Measurements from ENCODE around the gene HOXD3. TPM values are rescaled to one million over a fixed set of nuclear protein-coding genes. Genes with fewer than 3 reads are reported as not detected.
A peak's percentile ranks its signal among the peaks of the same experiment; 100 is the strongest.

Gene HOXD3
- polyA plus RNA-seq, 3 donors = not detected

GRCh38 chr2:176171351-176172006 is 14.4 kb downstream of the HOXD3 start:
- Mint-ChIP-seq H3K4me3 (peak overlapping the region in 1 of 2 donors; percentile 80), H3K9me3 (peaks cover 0 to 32% (median 14%) of the 10 kb centered on the region in 7 donors)
- WGBS (ENCODE audit: insufficient coverage) = 7% methylated on average over 44 of the region's 51 CpGs

GRCh38 chr2:176172007-176172894 is 15.1 kb downstream of the HOXD3 start:
- intact Hi-C loops (cut with micrococcal nuclease) = no loop called here
- Mint-ChIP-seq H3K36me3 (no peaks in the 10 kb centered on the region), H3K27me3 (ENCODE audit: low read depth in 3 of 3) (peaks cover 92 to 100% (median 100%) of the 10 kb centered on the region in 3 donors), H3K9me3 (peaks cover 0 to 34% (median 15%) of the 10 kb centered on the region in 7 donors), H3K4me3 (peak overlapping the region in 1 of 2 donors; percentile 80), H3K4me1 (peaks cover 3% of the 10 kb centered on the region), H3K27ac (no peak overlapping the region)
- TF ChIP-seq, protein P1, sequence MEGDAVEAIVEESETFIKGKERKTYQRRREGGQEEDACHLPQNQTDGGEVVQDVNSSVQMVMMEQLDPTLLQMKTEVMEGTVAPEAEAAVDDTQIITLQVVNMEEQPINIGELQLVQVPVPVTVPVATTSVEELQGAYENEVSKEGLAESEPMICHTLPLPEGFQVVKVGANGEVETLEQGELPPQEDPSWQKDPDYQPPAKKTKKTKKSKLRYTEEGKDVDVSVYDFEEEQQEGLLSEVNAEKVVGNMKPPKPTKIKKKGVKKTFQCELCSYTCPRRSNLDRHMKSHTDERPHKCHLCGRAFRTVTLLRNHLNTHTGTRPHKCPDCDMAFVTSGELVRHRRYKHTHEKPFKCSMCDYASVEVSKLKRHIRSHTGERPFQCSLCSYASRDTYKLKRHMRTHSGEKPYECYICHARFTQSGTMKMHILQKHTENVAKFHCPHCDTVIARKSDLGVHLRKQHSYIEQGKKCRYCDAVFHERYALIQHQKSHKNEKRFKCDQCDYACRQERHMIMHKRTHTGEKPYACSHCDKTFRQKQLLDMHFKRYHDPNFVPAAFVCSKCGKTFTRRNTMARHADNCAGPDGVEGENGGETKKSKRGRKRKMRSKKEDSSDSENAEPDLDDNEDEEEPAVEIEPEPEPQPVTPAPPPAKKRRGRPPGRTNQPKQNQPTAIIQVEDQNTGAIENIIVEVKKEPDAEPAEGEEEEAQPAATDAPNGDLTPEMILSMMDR (IDR thresholded peaks at IDR 0.05) = no peak
- no peaks in the 10 kb centered on the region for H3K4me1 ChIP-seq (ENCODE audit: control insufficient read depth in 1 of 2, insufficient read depth in 2 of 2, low read length in 2 of 2)
- no peak for DNase-seq
- WGBS (ENCODE audit: insufficient coverage) = 9% methylated on average over 39 of the region's 60 CpGs
- H3K9me3 ChIP-seq (replicated peaks in 1 of 2; ENCODE audit: control insufficient read depth in 1 of 2, insufficient read depth in 1 of 2, low read length in 2 of 2) = peaks cover 0 to 34% of the 10 kb centered on the region in 2 donors
- no peak overlapping the region for H2AFZ ChIP-seq (ENCODE audit: insufficient read depth, low read depth, low read length, poor library complexity, severe bottlenecking)
- no peak overlapping the region for H3K27ac ChIP-seq (ENCODE audit: low read depth in 1 of 2, low read length in 2 of 2)
- no peaks in the 10 kb centered on the region for H3K79me2 ChIP-seq (ENCODE audit: insufficient read depth, low read length)
- no peaks in the 10 kb centered on the region for H4K20me1 ChIP-seq (ENCODE audit: insufficient read depth, low read length)
- H3K4me2 ChIP-seq (replicated peaks; ENCODE audit: extremely low read depth, low read length, poor library complexity, severe bottlenecking) = no peak overlapping the region
- peaks cover 87 to 100% of the 10 kb centered on the region in 2 donors for H3K27me3 ChIP-seq (ENCODE audit: control insufficient read depth in 2 of 2, insufficient read depth in 2 of 2, low read length in 2 of 2)
- H3K4me3 ChIP-seq (replicated peaks in 1 of 3; ENCODE audit: low read depth in 2 of 3, low read length in 3 of 3) = no peak overlapping the region
- no peaks in the 10 kb centered on the region for H3K36me3 ChIP-seq (replicated peaks in 1 of 2; ENCODE audit: control insufficient read depth in 1 of 2, insufficient read depth in 2 of 2, low read length in 2 of 2)
- H3K9ac ChIP-seq (ENCODE audit: insufficient read depth, low read length, poor library complexity, severe bottlenecking) = no peak overlapping the region

More at GRCh38 chr2:176171351-176172006, 14.4 kb downstream of the HOXD3 start:
- no peaks in the 10 kb centered on the region for H4K20me1 ChIP-seq (ENCODE audit: insufficient read depth, low read length)
- Mint-ChIP-seq H3K27ac (no peak overlapping the region), H3K36me3 (no peaks in the 10 kb centered on the region), H3K4me1 (peaks cover 3% of the 10 kb centered on the region), H3K27me3 (ENCODE audit: low read depth in 3 of 3) (peaks cover 92 to 100% (median 100%) of the 10 kb centered on the region in 3 donors)
- H3K4me3 ChIP-seq (replicated peaks in 1 of 3; ENCODE audit: low read depth in 2 of 3, low read length in 3 of 3) = no peak overlapping the region
- H3K9ac ChIP-seq (ENCODE audit: insufficient read depth, low read length, poor library complexity, severe bottlenecking) = no peak overlapping the region
- TF ChIP-seq, protein P1 (IDR thresholded peaks at IDR 0.05) = no peak
- no peaks in the 10 kb centered on the region for H3K36me3 ChIP-seq (replicated peaks in 1 of 2; ENCODE audit: control insufficient read depth in 1 of 2, insufficient read depth in 2 of 2, low read length in 2 of 2)
- no peaks in the 10 kb centered on the region for H3K4me1 ChIP-seq (ENCODE audit: control insufficient read depth in 1 of 2, insufficient read depth in 2 of 2, low read length in 2 of 2)
- H3K27me3 ChIP-seq (ENCODE audit: control insufficient read depth in 2 of 2, insufficient read depth in 2 of 2, low read length in 2 of 2) = peaks cover 88 to 100% of the 10 kb centered on the region in 2 donors
- no peak overlapping the region for H3K4me2 ChIP-seq (replicated peaks; ENCODE audit: extremely low read depth, low read length, poor library complexity, severe bottlenecking)
- no peak overlapping the region for H3K27ac ChIP-seq (ENCODE audit: low read depth in 1 of 2, low read length in 2 of 2)
- peaks cover 0 to 32% of the 10 kb centered on the region in 2 donors for H3K9me3 ChIP-seq (replicated peaks in 1 of 2; ENCODE audit: control insufficient read depth in 1 of 2, insufficient read depth in 1 of 2, low read length in 2 of 2)
- intact Hi-C loops (cut with micrococcal nuclease) = no loop called here
- H3K79me2 ChIP-seq (ENCODE audit: insufficient read depth, low read length) = no peaks in the 10 kb centered on the region
- H2AFZ ChIP-seq (ENCODE audit: insufficient read depth, low read depth, low read length, poor library complexity, severe bottlenecking) = no peak overlapping the region
- DNase-seq = no peak

Measured in CD14-positive monocyte (primary cell).